HL-60/S4 (cell line): ENCODE results near the gene LETMD1.
"Not testable (repeated sequence)": the region's sequence is repeated elsewhere in the genome, so short reads cannot be mapped to it uniquely, and the experiment has no call there.

Experiments used
- in situ Hi-C: fragments of 300-500 bp; cut with MboI; formaldehyde crosslinking; loops from 2 replicates; pipeline ENCODE4 v1.14.3; 2022; ENCODE audit warnings: low sequenced_read_pairs

The LETMD1 gene, protein sequence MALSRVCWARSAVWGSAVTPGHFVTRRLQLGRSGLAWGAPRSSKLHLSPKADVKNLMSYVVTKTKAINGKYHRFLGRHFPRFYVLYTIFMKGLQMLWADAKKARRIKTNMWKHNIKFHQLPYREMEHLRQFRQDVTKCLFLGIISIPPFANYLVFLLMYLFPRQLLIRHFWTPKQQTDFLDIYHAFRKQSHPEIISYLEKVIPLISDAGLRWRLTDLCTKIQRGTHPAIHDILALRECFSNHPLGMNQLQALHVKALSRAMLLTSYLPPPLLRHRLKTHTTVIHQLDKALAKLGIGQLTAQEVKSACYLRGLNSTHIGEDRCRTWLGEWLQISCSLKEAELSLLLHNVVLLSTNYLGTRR

DNA sequence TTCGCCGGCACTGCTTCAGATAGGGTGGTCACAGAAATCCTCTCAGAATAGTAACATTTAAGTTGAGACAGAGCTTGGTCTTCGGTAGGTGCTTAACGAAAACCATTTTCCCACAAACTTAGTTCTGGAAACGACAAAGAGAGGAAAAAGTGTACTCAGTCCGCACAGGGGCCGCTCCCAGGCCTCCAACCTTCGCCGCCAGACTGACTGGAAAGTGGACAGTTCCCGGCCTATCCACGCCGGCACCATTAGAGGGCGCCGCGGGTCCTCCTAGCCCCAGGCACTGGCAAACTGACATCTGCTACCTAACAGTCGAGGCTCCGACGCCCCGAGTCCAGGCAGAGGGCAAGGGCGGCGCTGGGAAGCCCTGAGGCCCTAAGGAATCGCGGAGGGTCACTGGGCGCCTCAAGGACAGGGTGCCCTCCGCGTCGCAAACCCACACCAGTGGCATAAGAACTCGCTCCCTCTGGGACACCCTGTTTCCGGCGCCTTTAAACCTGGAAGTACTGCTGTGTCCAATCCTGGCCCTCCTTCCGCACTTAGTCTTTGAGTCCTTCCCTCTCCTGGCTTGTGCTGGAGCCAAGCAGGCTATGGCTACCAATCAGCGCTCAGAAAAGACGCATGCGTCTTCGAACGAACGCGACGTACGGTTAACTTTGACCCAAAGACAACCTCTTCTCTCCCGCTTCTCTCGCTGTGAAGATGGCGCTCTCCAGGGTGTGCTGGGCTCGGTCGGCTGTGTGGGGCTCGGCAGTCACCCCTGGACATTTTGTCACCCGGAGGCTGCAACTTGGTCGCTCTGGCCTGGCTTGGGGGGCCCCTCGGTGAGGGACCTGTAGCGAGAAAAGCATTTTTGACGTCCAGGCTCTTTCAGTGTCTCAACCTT, at the start of gene LETMD1:
LETMD1 (plus strand) TSS at position 673 of the 886 bp plus-strand sequence; CDS start at position 703, 30 bp downstream.
- in situ Hi-C loops: no loop called here

GRCh38 chr12:50999093-50999492, 49.0 kb upstream of the LETMD1 start:
- in situ Hi-C loops: loop anchor here (10.0 kb wide), 1 partner anchor 174 kb away; no protein-coding TSS in a partner anchor

DNA sequence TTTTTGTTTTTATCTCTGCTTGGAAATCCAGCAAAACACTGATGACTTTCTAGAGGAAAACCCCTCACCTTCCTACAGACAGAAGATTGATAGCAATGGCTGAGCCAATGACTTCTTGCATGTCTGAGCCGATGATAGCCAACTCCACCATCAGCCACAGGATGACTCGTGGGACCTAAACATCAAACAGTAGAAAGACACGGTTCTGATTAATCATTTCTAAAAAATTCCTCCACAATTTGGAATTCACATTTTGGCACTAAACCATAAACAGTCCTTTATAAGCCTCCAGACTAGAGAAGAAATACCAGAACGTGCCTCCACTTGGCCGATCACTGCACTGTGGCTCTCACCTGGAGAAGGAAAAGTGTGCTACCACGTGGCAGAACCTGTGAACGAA, 47.9 kb upstream of the LETMD1 start:
- in situ Hi-C loops: no loop called here

- in situ Hi-C loops: no loop called here
Measured at GRCh38 chr12:51001799-51002198, 46.3 kb upstream of the LETMD1 start.

GRCh38 chr12:51004504-51004903, 43.6 kb upstream of the LETMD1 start:
- in situ Hi-C loops: no loop called here

GRCh38 chr12:51005030-51005429, 43.1 kb upstream of the LETMD1 start:
- in situ Hi-C loops: no loop called here

DNA sequence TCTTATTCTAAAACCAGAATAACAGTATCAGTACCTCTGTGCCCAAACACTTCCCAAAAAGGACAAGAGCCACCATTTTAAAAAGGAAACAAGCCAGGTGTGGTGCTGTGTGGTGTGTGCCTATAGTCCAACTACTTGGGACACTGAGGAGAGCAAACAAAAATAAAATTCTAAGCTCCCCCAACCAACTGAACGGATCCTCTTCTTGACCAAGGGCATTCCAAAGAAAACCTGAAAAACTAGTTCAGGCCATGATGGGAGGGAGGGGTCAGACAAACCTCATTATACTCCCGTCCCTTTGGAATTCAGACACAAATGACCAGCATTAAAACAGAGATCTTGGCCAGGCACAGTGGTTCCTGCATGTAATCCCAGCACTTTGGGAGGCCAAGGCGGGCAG, 42.5 kb upstream of the LETMD1 start:
- in situ Hi-C loops: no loop called here

DNA sequence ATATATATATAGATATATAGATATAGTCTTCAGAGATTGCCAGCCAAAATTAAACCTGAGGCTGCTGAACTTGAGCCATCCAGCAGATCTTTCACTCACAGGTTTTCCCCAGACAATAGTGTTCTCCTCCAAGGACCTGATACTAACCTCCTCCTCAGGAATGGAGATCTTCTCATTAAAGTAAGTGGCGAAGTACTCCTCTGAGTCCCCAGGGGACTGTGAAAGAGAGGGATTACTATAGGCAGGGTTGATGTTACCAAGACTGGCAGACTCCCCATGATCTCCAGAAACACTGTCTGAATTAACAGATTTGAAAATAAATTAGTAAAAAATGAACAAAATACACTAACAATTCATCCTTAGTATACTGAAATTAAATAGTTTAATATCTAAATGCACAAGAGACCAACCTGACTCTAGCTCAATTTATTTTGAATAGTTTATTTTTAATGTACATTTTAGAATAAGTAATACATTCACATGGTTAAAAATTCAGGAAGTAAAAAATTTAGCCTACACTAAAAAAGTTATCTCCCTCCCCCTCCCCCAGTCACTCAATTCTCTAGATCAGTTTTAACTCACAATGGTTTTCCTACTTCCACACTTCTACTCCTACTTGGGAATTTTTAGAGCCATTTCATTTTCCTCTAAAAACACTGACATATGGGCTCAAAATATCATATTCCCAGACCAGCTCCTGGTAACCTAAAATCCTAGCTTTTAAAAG, 39.6 kb upstream of the LETMD1 start:
- in situ Hi-C loops: no loop called here

GRCh38 chr12:51009056-51009440, 39.1 kb upstream of the LETMD1 start:
- in situ Hi-C loops: no loop called here

GRCh38 chr12:51011955-51012354, 36.2 kb upstream of the LETMD1 start:
- in situ Hi-C loops: no loop called here

DNA sequence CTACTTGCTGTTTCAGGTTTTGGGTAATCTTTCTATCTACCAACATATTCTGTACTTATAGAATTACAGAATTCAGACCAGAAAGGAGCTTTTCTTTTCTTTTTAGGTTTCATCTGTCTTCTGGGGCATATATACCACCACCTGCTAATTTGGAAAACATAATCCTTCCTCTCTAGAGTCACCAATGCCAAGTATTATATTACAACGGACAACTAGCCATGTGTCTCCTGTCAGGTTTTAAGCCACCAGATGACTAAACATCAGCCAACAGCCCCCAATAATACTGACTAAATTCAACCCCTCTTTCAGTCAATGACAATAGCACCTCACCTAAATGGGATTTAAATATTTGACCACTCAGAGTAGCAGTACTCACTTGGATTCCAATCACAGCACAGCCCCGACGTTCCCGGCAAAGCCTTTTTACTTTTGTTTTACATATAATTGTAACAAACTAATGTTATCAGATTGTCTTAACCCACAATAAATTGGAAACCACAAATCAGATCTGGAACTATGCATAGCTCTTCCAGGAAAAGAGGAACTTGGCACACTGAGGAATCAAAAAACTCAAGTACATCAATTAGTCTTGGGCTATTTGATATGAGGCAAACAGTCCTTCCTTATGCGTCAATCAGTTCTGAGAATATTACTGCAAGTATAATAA, 35.4 kb upstream of the LETMD1 start:
- in situ Hi-C loops: no loop called here

DNA sequence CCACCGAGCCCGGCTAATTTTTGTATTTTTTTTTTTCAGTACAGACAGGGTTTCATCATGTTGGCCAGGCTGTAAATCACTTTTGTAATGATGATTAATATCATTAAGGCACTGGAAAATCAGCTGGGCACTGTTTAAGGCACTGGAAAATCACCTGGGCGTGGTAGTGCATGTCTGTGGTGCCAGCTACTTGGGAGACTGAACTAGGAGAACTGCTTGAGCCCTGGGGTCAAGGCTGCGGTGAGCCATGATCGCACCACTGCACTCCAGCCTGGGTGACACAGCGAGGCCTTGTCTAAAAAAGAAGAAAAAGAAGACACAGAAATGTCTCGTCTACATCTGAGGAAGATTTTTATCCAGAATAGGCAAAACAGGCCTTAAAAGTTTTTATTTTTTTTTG, 34.7 kb upstream of the LETMD1 start:
- in situ Hi-C loops: no loop called here

DNA sequence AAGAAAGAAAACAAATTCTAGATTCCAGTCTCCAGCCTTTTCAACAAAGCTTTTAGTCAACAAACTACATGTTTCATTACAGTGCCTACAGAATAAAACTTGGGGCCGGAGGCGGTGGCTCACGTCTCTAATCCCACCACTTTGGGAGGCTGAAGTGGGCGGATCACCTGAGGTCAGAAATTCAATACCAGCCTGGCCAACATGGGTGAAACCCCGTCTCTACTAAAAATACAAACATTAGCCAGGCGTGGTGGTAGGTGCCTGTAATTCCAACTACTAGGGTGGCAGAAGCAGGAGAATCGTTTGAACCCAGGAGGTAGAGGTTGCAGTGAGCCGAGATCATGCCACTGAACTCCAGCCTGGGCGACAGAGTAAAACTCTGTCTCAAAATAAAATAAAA, 33.7 kb upstream of the LETMD1 start:
- in situ Hi-C loops: not testable (repeated sequence)

GRCh38 chr12:51017452-51017851, 30.7 kb upstream of the LETMD1 start:
- in situ Hi-C loops: no loop called here

- in situ Hi-C loops: no loop called here
Measured at GRCh38 chr12:51018956-51019355, 29.2 kb upstream of the LETMD1 start.

DNA sequence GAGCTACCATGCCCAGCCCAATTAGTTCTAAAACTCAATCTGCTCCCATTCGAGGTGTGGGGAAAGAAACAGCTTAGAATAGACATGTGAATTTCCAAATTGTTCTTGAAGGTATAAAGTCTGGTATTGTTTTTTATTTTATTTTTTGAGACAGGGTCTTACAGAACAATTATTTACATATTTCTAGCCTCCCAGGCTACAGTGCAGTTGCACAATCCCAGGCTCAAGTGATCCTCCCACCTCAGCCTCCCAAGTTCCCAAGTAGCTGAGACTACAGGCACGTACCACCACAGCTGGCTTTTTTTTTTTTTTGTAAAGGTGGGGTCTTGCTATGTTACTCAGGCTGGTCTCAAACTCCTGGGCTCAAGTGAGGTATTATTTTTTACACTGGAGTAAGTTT, 28.2 kb upstream of the LETMD1 start:
- in situ Hi-C loops: no loop called here

GRCh38 chr12:51020448-51021182, 27.5 kb upstream of the LETMD1 start:
- in situ Hi-C loops: no loop called here

DNA sequence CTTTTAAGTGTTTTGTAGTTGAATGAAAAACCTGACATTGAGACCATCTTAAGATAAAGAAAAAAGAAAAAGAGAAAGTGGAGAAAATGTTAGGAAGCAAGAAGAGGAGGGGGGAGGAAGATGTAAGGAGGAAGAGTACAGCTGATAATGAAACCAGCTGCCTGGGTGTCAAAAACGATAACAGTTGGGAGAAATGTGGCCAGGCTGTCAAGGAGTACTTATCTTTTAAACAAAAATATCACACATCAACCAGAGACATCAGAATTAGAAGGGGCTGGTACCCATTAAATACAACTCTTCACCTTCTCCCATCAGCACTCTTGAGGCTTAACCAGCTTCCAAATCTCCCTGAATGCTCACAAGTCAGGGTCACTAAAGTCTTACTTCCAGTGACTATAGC, 26.4 kb upstream of the LETMD1 start:
- in situ Hi-C loops: no loop called here

DNA sequence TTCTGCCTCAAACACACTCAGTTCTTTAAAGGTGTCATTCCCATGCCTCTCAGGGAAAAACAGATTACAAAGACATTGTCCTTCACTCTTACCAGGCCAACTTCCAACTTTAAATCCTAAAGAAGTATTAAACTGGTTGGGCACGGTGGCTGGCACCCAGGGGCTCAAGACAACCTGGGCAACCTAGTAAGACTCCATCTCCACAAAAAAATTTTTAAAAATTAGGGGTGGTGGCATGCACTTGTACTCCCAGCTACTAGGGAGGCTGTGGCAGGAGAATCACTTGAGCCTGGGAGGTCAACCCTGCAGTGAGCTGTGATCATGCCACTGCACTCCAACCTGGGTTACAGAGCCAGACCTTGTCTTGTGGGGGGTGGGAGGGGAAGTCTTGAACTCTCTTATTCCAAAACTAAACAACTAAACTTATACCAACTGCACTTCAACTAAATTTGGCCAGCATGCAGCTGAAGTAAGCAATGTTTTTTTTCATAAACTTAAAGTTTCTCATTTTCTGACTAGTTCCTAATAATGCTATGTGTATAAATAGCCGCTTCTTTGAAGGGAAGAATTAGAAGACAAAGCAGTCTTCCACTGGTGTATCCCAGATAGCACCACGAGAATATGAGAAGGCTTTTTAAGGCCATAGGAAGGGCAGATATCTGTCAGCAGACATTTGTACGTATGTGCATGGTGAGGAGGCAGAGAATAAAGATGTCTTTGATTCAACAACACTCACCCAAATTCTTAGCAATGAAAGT, 24.3 kb upstream of the LETMD1 start:
- in situ Hi-C loops: no loop called here
